ENCODE measurements around the gene MUSTN1.

The MUSTN1 gene

GRCh38 chr3:52873433-52874159 lies 38.8 kb upstream of the MUSTN1 start:
- Histone ChIP-seq H2AFZ (ENCODE audit: low read length, unreplicated experiment) (no peak overlapping the region), H3K27me3 (ENCODE audit: insufficient read depth, low read length) (no peaks in the 10 kb centered on the region), H3K79me2 (ENCODE audit: control insufficient read depth, insufficient read depth, low read length, unreplicated experiment) (peaks cover 14% of the 10 kb centered on the region), H3K36me3 (ENCODE audit: insufficient read depth, low read length) (no peaks in the 10 kb centered on the region), H3K4me1 (ENCODE audit: control insufficient read depth, insufficient read depth, low read length, unreplicated experiment) (peaks cover 11% of the 10 kb centered on the region), H3K27ac (ENCODE audit: low read depth, low read length) (no peak overlapping the region), H3K4me3 (ENCODE audit: low read depth, low read length) (no peak overlapping the region; the same call in 1 of the 2 replicates)

DNA sequence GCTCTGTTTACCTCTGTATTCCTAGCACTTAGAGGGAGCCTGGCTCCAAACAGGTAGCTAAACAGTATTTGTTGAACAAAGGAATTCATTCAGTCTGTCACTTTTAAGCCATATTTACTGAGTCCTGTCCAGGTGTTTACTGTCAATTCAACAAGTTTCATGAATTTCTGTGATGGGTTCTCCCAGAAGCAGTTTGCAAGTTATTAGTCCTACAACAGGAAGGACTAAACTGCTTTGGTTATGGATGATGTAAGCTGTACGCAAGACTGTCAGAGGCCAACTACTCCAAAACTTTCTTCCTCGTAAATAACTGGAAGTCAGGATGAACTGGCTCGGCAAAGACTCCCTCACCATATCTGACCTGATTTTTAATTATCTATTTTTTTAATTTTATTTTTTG lies 37.4 kb upstream of the MUSTN1 start:
- no peaks in the 10 kb centered on the region for H3K36me3 ChIP-seq (ENCODE audit: insufficient read depth, low read length)
- no peaks in the 10 kb centered on the region for H3K27me3 ChIP-seq (ENCODE audit: insufficient read depth, low read length)
- H2AFZ ChIP-seq (ENCODE audit: low read length, unreplicated experiment), result no peak overlapping the region
- H3K79me2 ChIP-seq (ENCODE audit: control insufficient read depth, insufficient read depth, low read length, unreplicated experiment), result peaks cover 12% of the 10 kb centered on the region
- H3K27ac ChIP-seq (ENCODE audit: low read depth, low read length), result no peak overlapping the region
- H3K4me1 ChIP-seq (ENCODE audit: control insufficient read depth, insufficient read depth, low read length, unreplicated experiment), result peaks cover 11% of the 10 kb centered on the region
- H3K4me3 ChIP-seq (ENCODE audit: low read depth, low read length), result no peak overlapping the region

DNA sequence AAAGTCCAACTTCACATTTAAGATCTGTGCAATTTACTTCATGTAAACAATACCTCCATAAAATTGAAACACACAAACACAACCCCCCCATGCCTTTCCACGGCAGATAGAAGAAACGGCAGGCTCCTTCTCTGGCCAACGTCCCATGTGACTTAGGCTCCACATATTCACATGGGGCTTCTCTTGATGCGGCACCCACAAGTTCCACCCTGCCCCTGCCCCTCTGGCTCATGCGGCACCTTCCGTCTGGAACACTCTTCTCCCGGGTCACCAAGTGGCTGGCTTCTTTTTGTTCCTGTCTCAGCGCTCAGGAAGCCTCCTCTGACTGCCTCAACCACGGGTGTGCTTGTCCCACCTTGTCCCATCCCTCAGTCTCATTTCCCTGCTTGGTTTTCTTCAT lies 36.9 kb upstream of the MUSTN1 start:
- peaks cover 12% of the 10 kb centered on the region for H3K79me2 ChIP-seq (ENCODE audit: control insufficient read depth, insufficient read depth, low read length, unreplicated experiment)
- peaks cover 11% of the 10 kb centered on the region for H3K4me1 ChIP-seq (ENCODE audit: control insufficient read depth, insufficient read depth, low read length, unreplicated experiment)
- no peak overlapping the region for H3K27ac ChIP-seq (ENCODE audit: low read depth, low read length)
- H3K27me3 ChIP-seq (ENCODE audit: insufficient read depth, low read length), result no peaks in the 10 kb centered on the region
- no peak overlapping the region for H2AFZ ChIP-seq (ENCODE audit: low read length, unreplicated experiment)
- no peak overlapping the region for H3K4me3 ChIP-seq (ENCODE audit: low read depth, low read length)
- H3K36me3 ChIP-seq (ENCODE audit: insufficient read depth, low read length), result no peaks in the 10 kb centered on the region

DNA sequence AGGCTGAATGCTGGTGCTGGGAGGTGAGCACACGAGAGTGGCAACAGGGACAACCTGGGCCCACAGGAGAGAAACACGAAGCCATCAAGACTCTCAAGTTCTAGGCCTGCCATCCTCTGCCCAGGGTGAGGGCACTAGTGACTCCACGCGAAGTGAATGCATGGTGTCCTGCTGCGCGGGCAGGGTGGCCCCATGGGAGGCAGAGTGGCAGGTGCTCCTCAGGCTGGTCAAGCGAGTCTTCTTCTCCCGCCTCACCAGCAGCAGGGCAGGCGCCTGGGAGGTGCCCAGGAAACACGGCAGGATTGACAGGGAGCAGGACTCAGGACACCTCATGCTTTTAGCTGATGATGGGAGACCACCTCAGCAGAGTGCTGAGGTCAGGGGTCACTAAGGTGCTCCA lies 35.7 kb upstream of the MUSTN1 start:
- no peaks in the 10 kb centered on the region for H3K27me3 ChIP-seq (ENCODE audit: insufficient read depth, low read length)
- H3K27ac ChIP-seq (ENCODE audit: low read depth, low read length), result no peak overlapping the region

GRCh38 chr3:52866427-52866826 lies 31.6 kb upstream of the MUSTN1 start:
- Histone ChIP-seq H3K27ac (ENCODE audit: low read depth, low read length) (no peak overlapping the region), H3K27me3 (ENCODE audit: insufficient read depth, low read length) (no peaks in the 10 kb centered on the region), H3K36me3 (ENCODE audit: insufficient read depth, low read length) (no peaks in the 10 kb centered on the region), H3K79me2 (ENCODE audit: control insufficient read depth, insufficient read depth, low read length, unreplicated experiment) (no peaks in the 10 kb centered on the region), H2AFZ (ENCODE audit: low read length, unreplicated experiment) (no peak overlapping the region), H3K4me3 (ENCODE audit: low read depth, low read length) (no peak overlapping the region), H3K4me1 (ENCODE audit: control insufficient read depth, insufficient read depth, low read length, unreplicated experiment) (no peaks in the 10 kb centered on the region)

More for the DNA sequence above, 35.7 kb upstream of the MUSTN1 start:
- Histone ChIP-seq H3K4me3 (ENCODE audit: low read depth, low read length) (no peak overlapping the region), H2AFZ (ENCODE audit: low read length, unreplicated experiment) (no peak overlapping the region), H3K79me2 (ENCODE audit: control insufficient read depth, insufficient read depth, low read length, unreplicated experiment) (peaks cover 12% of the 10 kb centered on the region), H3K36me3 (ENCODE audit: insufficient read depth, low read length) (no peaks in the 10 kb centered on the region), H3K4me1 (ENCODE audit: control insufficient read depth, insufficient read depth, low read length, unreplicated experiment) (peaks cover 11% of the 10 kb centered on the region)

DNA sequence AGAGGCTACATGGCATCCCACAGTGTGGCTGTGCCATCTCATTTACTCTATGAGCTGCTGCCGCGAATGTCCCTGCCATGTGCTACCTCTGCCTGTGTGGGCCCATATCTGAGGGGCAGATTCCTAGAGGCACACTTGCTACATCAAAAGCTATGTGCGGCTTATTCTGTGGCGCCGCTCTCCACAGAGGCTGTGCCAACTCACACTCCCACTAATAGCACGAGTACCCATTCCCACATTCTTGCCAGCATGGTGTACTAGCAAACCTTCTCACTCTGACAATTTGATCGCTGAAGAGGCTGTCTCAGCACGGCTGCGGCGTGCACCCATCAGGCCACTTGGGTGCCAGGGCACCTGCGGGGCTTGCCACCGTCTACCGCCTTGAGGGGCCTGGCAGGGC lies 31.2 kb upstream of the MUSTN1 start:
- H3K79me2 ChIP-seq (ENCODE audit: control insufficient read depth, insufficient read depth, low read length, unreplicated experiment), result no peaks in the 10 kb centered on the region
- no peaks in the 10 kb centered on the region for H3K4me1 ChIP-seq (ENCODE audit: control insufficient read depth, insufficient read depth, low read length, unreplicated experiment)
- no peak overlapping the region for H3K4me3 ChIP-seq (ENCODE audit: low read depth, low read length)
- no peak overlapping the region for H3K27ac ChIP-seq (ENCODE audit: low read depth, low read length)
- H2AFZ ChIP-seq (ENCODE audit: low read length, unreplicated experiment), result no peak overlapping the region
- H3K27me3 ChIP-seq (ENCODE audit: insufficient read depth, low read length), result no peaks in the 10 kb centered on the region
- no peaks in the 10 kb centered on the region for H3K36me3 ChIP-seq (ENCODE audit: insufficient read depth, low read length)

DNA sequence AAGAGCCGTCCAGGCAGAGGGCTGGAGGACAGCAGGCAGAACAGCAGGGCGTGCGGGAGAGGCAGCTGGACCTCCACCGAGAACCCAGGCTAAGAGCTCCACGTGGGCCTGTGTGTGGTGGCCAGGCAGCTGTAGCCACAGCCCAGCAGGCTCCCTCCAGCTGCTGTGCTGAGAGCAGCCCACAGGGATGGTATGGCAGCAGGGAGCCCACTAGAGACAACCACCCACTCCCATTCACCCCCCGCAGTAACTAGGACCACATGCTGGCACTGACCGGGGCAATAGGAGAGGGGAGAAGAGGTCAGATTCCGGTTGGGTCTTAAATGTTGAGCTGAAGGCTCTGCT lies 25.6 kb upstream of the MUSTN1 start:
- H3K27ac ChIP-seq (ENCODE audit: low read depth, low read length), result no peak overlapping the region
- H3K79me2 ChIP-seq (ENCODE audit: control insufficient read depth, insufficient read depth, low read length, unreplicated experiment), result no peaks in the 10 kb centered on the region
- no peaks in the 10 kb centered on the region for H3K4me1 ChIP-seq (ENCODE audit: control insufficient read depth, insufficient read depth, low read length, unreplicated experiment)
- H2AFZ ChIP-seq (ENCODE audit: low read length, unreplicated experiment), result no peak overlapping the region
- no peaks in the 10 kb centered on the region for H3K27me3 ChIP-seq (ENCODE audit: insufficient read depth, low read length)
- no peak overlapping the region for H3K4me3 ChIP-seq (ENCODE audit: low read depth, low read length)
- no peaks in the 10 kb centered on the region for H3K36me3 ChIP-seq (ENCODE audit: insufficient read depth, low read length)

- H3K79me2 ChIP-seq (ENCODE audit: control insufficient read depth, insufficient read depth, low read length, unreplicated experiment), result no peaks in the 10 kb centered on the region
- H3K27ac ChIP-seq (ENCODE audit: low read depth, low read length), result no peak overlapping the region
- H3K27me3 ChIP-seq (ENCODE audit: insufficient read depth, low read length), result no peaks in the 10 kb centered on the region
- H3K4me1 ChIP-seq (ENCODE audit: control insufficient read depth, insufficient read depth, low read length, unreplicated experiment), result no peaks in the 10 kb centered on the region
- H2AFZ ChIP-seq (ENCODE audit: low read length, unreplicated experiment), result no peak overlapping the region
- no peaks in the 10 kb centered on the region for H3K36me3 ChIP-seq (ENCODE audit: insufficient read depth, low read length)
- H3K4me3 ChIP-seq (ENCODE audit: low read depth, low read length), result no peak overlapping the region
These were observed 25.0 kb upstream of the MUSTN1 start for GRCh38 chr3:52859686-52860423.

- Histone ChIP-seq H3K27me3 (ENCODE audit: insufficient read depth, low read length) (no peaks in the 10 kb centered on the region), H3K27ac (ENCODE audit: low read depth, low read length) (no peak overlapping the region), H3K36me3 (ENCODE audit: insufficient read depth, low read length) (no peaks in the 10 kb centered on the region), H3K4me3 (ENCODE audit: low read depth, low read length) (no peak overlapping the region), H3K79me2 (ENCODE audit: control insufficient read depth, insufficient read depth, low read length, unreplicated experiment) (no peaks in the 10 kb centered on the region), H2AFZ (ENCODE audit: low read length, unreplicated experiment) (no peak overlapping the region), H3K4me1 (ENCODE audit: control insufficient read depth, insufficient read depth, low read length, unreplicated experiment) (no peaks in the 10 kb centered on the region)
These were observed 23.0 kb upstream of the MUSTN1 start for GRCh38 chr3:52857864-52858263.

- H3K27me3 ChIP-seq (ENCODE audit: insufficient read depth, low read length), result no peaks in the 10 kb centered on the region
- no peak overlapping the region for H3K27ac ChIP-seq (ENCODE audit: low read depth, low read length)
- no peaks in the 10 kb centered on the region for H3K79me2 ChIP-seq (ENCODE audit: control insufficient read depth, insufficient read depth, low read length, unreplicated experiment)
- no peaks in the 10 kb centered on the region for H3K36me3 ChIP-seq (ENCODE audit: insufficient read depth, low read length)
- no peak overlapping the region for H3K4me3 ChIP-seq (ENCODE audit: low read depth, low read length)
- H3K4me1 ChIP-seq (ENCODE audit: control insufficient read depth, insufficient read depth, low read length, unreplicated experiment), result no peaks in the 10 kb centered on the region
- no peak overlapping the region for H2AFZ ChIP-seq (ENCODE audit: low read length, unreplicated experiment)
These were observed 22.3 kb upstream of the MUSTN1 start for GRCh38 chr3:52857133-52857532.

DNA sequence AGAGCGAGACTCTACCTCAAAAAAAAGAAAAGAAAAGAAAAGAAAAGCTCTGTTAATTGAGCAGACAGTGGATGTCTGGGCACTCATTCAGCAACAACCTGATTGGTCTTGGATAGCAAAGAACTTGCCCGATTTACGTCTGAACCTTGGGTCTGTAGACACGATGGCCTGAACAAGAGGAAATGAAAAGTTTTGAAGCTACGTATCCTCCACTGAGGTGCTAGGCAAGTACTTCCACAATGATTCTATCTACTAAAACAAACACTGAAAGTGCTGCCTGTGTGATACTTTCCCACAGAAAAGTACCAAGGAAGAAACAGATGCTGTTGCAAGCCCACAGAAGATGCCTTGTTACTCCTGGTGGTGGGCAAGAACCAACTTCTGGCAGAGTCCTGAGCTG lies 21.8 kb upstream of the MUSTN1 start:
- Histone ChIP-seq H3K27me3 (ENCODE audit: insufficient read depth, low read length) (no peaks in the 10 kb centered on the region), H3K79me2 (ENCODE audit: control insufficient read depth, insufficient read depth, low read length, unreplicated experiment) (no peaks in the 10 kb centered on the region), H3K4me3 (ENCODE audit: low read depth, low read length) (no peak overlapping the region), H3K4me1 (ENCODE audit: control insufficient read depth, insufficient read depth, low read length, unreplicated experiment) (no peaks in the 10 kb centered on the region), H2AFZ (ENCODE audit: low read length, unreplicated experiment) (no peak overlapping the region), H3K36me3 (ENCODE audit: insufficient read depth, low read length) (no peaks in the 10 kb centered on the region), H3K27ac (ENCODE audit: low read depth, low read length) (no peak overlapping the region)
